ENCODE data around the gene NKX3-2. TPM values are rescaled to one million over a fixed set of nuclear protein-coding genes. Genes with fewer than 3 reads are reported as not detected.

Gene NKX3-2
- total RNA-seq, 1 experiment from 2014 or later = 2.4 TPM

GRCh38 chr4:13527192-13527980 lies 16.9 kb downstream of the NKX3-2 start:
- H3K36me3 ChIP-seq (ENCODE audit: insufficient read depth, low read length, poor library complexity, severe bottlenecking) = no peaks in the 10 kb centered on the region
- POLR2A ChIA-PET (ENCODE audit: low non-redundant PET) = no interaction called here
- CTCF ChIA-PET = no interaction called here
- TF ChIP-seq EZH2 (IDR thresholded peaks at IDR 0.05; ENCODE audit: borderline replicate concordance, low read depth, low read length, poor library complexity, severe bottlenecking) = no peak
- no peak for TF ChIP-seq CTCF (conservative IDR thresholded peaks at IDR 0.05; ENCODE audit: low read depth, low read length)
- H3K4me3 ChIP-seq (ENCODE audit: low read depth, low read length, poor library complexity, severe bottlenecking) = no peak overlapping the region
- no peak for DNase-seq (ENCODE audit: low spot score)
- no TSS peak for BruUV-seq (replicated peaks)
- intact Hi-C loops (cut with micrococcal nuclease; ENCODE audit: unreplicated experiment) = no loop called here
- H3K27me3 ChIP-seq (replicated peaks; ENCODE audit: insufficient read depth, low read depth, low read length, poor library complexity) = no peaks in the 10 kb centered on the region
- no peak overlapping the region for H3K27ac ChIP-seq (ENCODE audit: low read depth, low read length, poor library complexity, severe bottlenecking)
- no peaks in the 10 kb centered on the region for H3K9me3 ChIP-seq (ENCODE audit: low read depth, low read length, poor library complexity, severe bottlenecking)
- H3K4me1 ChIP-seq (ENCODE audit: insufficient read depth, low read length, poor library complexity, severe bottlenecking) = peaks cover 7% of the 10 kb centered on the region

GRCh38 chr4:13526658-13527057 lies 17.6 kb downstream of the NKX3-2 start:
- H3K4me3 ChIP-seq (ENCODE audit: low read depth, low read length, poor library complexity, severe bottlenecking) = no peak overlapping the region
- TF ChIP-seq CTCF (conservative IDR thresholded peaks at IDR 0.05; ENCODE audit: low read depth, low read length) = no peak
- no peak for TF ChIP-seq EZH2 (IDR thresholded peaks at IDR 0.05; ENCODE audit: borderline replicate concordance, low read depth, low read length, poor library complexity, severe bottlenecking)
- H3K27ac ChIP-seq (ENCODE audit: low read depth, low read length, poor library complexity, severe bottlenecking) = no peak overlapping the region
- intact Hi-C loops (cut with micrococcal nuclease; ENCODE audit: unreplicated experiment) = no loop called here
- no peaks in the 10 kb centered on the region for H3K9me3 ChIP-seq (ENCODE audit: low read depth, low read length, poor library complexity, severe bottlenecking)
- CTCF ChIA-PET = no interaction called here
- H3K36me3 ChIP-seq (ENCODE audit: insufficient read depth, low read length, poor library complexity, severe bottlenecking) = no peaks in the 10 kb centered on the region
- no TSS peak for BruUV-seq (replicated peaks)
- DNase-seq (ENCODE audit: low spot score) = no peak
- POLR2A ChIA-PET (ENCODE audit: low non-redundant PET) = no interaction called here
- peaks cover 7% of the 10 kb centered on the region for H3K4me1 ChIP-seq (ENCODE audit: insufficient read depth, low read length, poor library complexity, severe bottlenecking)
- H3K27me3 ChIP-seq (replicated peaks; ENCODE audit: insufficient read depth, low read depth, low read length, poor library complexity) = no peaks in the 10 kb centered on the region

- ChIA-PET POLR2A (ENCODE audit: low non-redundant PET) (no interaction called here), CTCF (no interaction called here)
- no peak for TF ChIP-seq EZH2 (IDR thresholded peaks at IDR 0.05; ENCODE audit: borderline replicate concordance, low read depth, low read length, poor library complexity, severe bottlenecking)
- TF ChIP-seq CTCF (conservative IDR thresholded peaks at IDR 0.05; ENCODE audit: low read depth, low read length) = no peak
- no peak overlapping the region for H3K27ac ChIP-seq (ENCODE audit: low read depth, low read length, poor library complexity, severe bottlenecking)
- BruUV-seq (replicated peaks) = no TSS peak
- H3K4me1 ChIP-seq (ENCODE audit: insufficient read depth, low read length, poor library complexity, severe bottlenecking) = peaks cover 7% of the 10 kb centered on the region
- no peak overlapping the region for H3K4me3 ChIP-seq (ENCODE audit: low read depth, low read length, poor library complexity, severe bottlenecking)
- no peaks in the 10 kb centered on the region for H3K27me3 ChIP-seq (replicated peaks; ENCODE audit: insufficient read depth, low read depth, low read length, poor library complexity)
- no peaks in the 10 kb centered on the region for H3K9me3 ChIP-seq (ENCODE audit: low read depth, low read length, poor library complexity, severe bottlenecking)
- DNase-seq (ENCODE audit: low spot score) = no peak
- intact Hi-C loops (cut with micrococcal nuclease; ENCODE audit: unreplicated experiment) = no loop called here
- no peaks in the 10 kb centered on the region for H3K36me3 ChIP-seq (ENCODE audit: insufficient read depth, low read length, poor library complexity, severe bottlenecking)
Measured at GRCh38 chr4:13525606-13526281, 18.6 kb downstream of the NKX3-2 start.

Measured in A673 (cell line).